GM19395 (cell line): ENCODE results near the gene RPL3.
A peak's percentile ranks its signal among the peaks of the same experiment; 100 is the strongest.

Source experiments
- ATAC-seq: cut with Tn5 transposase; IDR thresholded peaks from one replicate; pipeline ENCODE4 v1.9.1; 2021; ENCODE audit warnings: mild to moderate bottlenecking, moderate library complexity; ENCODE audit not compliant: unreplicated experiment

Gene RPL3

DNA sequence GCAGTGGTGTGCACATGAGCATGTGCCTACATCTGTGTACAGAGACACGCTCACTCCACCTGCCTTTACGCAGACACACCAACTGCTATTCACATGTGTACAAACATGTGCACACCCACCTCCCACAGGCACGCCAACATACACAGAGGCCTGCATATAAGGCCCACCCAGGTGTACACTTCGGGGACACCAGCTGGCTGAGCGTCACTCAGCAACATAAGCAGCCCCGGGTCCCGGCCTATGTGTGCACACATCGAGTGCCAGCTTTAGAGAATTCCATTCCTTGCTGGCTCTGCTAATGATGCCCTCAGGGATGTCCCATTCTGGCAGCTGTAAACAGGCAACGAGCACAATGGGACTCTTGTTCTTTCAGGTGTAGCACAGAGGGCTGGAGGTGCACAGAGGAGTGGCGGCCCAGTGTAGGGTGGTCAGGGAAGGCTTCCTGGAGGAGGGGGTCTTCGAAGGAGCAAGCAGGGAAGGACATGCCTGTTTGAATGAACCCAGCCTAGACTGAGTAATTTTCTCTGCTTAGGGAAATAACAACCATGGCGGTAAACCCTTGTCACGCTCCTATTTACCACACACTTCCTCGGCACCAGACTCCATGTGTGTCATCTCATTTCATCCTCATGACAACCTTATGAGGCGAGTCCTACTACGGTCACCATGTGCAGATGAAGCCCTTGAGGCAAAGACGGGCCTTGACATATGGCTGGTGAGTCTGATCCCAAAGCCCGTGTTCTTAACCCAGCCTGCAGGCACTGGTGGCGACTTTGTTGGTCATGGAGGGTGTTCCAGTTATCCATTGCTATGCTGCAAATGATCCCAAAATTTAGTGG, 35.1 kb downstream of the RPL3 start:
- ATAC-seq, result no peak

DNA sequence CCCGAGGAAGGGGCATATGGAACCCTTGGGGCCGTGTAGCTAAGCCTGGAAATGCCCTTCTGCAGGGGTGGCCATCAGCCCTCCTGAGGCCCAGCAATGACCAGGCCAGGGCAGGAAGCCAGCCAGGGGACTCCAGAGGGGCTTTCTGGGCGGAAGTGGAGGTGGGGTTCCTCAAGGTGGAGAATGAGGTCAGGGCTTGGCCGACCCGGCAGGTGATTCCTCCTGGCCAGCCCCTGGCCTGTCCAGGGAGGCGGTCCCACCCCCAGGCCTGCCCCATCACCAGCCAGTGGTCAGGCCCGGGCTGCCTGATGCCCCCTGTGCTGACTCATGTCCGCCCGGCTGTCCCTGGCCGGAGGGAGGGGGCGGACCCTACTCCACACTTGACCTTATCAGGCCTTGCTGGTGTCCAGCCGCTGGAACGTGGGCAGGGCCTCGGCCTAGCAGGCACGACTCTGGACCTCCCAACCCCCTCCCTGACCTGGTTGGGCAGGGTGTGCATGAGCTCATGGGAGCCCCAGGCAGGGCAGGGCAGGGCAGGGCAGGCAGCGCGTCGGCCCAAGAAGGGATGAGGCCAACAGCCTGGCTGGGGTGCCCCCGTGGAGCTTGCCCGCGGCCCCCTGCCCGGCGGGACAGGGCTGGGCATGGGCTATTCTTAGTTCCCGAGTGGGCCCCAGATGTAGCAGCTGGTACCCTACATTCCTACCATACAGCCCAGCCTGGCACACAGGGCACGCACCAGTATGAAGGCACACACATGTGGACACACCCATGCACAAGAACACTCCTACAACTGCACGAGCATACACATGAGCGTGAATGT, 35.9 kb downstream of the RPL3 start:
- ATAC-seq, result no peak

DNA sequence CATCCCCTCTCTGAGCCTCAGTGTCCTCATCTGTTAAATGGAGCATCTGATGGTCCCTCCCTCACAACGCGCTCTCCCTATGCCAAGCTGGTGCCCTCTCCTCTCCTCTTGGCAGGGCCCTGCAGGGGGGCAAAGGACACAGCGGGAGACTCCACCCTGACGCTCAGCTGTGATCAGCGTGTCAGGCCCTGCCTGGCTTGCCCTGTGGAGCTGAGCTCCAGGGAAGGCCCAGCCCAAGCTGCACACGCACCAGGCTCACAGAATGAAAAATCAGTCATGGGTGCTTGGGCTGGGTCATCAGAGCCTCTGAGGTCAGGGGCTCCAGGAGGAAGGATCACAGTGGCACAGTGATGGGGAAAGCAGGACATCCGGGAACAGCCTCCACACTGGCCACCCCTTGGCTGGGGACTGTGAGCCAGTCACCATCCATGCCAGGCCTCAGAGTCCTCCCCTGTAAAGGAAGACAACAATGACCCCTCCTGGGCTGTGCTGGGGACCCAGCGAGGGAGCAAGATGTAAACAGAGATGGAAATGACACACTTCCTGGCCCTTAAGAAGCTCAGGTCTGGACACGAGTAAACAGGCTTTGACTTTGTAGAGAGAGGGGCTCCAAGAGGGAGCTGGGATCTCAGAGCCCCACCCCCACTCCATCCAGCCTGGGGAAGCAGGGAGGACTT, 36.6 kb downstream of the RPL3 start:
- no peak for ATAC-seq

DNA sequence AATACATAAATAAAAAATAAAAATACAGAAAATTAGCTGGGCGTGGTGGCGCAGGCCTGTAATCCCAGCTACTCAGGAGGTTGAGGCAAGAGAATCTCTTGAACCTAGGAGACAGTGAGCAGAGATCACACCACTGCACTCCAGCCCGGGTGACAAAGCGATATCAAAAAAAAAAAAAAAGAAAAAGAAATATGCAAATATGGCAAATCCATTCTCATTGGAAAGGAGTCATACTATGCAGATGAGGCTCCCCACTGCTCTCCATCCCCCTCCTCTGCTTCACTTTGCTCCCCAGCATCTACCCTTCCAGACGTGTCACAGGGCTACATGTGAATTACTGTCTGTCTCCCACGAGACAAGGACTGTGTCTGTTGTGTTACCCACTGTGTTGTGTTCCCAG, 38.3 kb downstream of the RPL3 start:
- no peak for ATAC-seq

DNA sequence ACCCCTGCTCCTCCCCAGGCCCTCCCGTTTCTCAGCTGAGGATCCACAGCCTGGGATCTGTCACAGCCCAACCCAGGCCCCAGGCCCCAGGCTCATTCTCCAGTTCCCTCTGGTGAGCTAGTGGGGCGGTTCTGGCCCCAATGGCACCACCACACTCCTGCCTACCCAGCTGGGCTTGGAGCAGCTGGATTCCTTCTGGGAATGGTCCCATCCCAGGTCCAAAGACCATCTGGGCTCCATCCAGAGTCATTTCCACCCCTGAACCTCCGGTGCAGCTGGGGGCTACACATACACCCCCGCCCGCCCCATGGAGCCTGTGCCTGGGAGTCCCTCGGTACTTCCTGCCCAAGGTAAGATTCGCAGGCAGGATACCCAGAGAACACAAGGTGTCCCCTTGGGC, 39.2 kb downstream of the RPL3 start:
- ATAC-seq, result no peak

DNA sequence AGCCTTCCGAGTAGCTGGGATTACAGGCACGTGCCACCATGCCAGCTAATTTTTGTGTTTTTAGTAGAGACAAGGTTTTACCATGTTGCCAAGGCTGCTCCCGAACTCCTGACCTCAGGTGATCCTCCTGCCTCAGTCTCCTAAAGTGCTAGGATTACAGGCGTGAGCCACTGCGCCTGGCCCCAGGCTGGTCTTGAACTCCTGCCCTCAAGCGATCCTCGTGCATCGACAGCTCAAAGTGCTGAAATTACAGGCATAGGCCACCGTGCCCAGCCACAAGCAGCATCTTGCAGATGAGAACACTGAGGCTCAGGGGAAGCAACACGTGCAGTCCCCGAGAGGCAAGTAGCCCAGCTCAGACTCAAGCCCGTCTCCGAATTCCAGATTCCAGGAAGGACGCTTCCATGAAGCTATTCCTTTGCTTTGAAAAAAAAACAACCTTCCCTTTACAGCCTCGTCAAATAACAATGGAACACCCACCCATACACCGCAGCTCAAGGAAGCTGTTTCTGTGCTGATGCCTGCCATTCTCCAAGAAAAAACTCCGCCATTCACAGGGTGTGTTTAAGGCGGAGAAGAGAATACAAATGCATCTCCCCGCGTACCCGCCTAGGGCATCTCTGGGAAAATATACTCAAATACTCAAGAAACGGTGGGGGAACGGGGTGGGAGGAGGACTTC, 40.1 kb downstream of the RPL3 start:
- ATAC-seq, result no peak

DNA sequence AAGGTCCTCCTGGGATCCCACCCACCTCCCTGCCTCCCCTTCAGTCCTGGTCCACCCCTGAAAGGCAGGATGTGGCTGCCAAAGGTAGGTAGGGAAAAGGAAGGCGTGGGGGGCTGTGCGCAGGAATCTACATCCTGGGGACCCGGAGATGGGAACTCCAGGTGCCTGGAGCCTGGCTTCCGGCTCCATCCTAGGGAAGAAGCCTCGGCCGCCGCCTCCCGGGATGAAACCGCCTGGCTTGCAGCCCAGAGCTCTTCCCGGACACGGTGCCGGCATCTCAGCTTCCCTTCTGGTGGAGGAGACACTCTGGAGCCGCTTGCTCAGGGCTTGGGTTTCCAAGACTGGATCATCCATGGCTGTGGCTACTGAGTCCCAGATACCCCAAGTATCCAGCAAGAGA, 41.4 kb downstream of the RPL3 start:
- no peak for ATAC-seq

DNA sequence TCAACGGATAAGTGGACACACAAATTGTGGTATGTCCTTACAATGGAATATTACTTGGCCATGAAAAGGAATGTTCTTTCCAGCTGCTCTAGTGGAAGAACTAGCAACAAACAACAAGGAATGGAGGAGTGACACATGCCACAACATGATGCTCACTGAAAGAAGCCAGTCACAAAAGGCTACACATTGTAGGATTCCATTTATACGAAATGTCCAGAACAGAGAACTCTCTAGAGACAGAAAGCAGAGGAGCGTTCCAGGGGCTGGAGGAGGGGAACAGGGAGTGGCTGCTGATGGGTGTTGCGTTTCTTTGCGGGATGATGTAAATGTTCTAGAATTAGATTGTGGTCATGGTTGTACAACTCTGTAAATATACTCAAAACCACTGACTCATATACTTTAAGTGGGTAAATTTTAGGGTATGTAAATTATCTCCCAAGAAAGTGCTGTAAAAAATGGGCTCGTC, 42.2 kb downstream of the RPL3 start:
- no peak for ATAC-seq

DNA sequence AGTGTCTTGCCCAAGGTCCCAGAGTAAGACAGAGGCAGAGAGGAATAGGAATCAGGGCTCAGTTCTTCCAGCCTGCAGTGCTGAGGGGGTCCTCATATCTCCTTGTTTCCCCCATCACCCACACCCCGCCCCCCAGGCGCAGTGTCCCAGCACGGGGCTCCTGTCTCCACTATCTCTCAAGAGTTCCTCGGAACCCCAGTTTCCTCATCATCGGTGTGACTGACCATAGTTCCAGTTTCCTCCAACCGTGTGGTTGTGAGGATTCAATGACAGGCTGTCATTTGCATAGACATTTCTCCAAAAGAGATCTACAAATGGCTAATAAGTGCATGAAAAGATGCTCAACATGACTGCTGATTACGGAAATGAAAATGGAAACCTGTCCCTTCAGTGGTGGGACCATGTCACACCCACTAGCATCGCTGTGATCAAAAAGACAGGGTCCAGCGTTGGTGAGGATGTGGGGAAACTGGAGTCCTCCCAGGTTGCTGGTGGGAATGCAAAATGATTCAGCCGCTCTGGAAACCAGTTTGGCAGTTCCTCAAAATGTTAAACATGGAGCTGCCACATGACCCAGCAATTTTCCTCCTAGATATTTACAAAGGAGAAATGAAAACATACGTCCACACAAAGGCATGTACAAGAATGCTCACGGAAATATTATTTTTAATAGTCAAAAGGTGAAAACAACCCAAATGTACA, 42.8 kb downstream of the RPL3 start:
- ATAC-seq, result no peak

- ATAC-seq, result no peak
These were observed 43.5 kb downstream of the RPL3 start for GRCh38 chr22:39275814-39276439.

DNA sequence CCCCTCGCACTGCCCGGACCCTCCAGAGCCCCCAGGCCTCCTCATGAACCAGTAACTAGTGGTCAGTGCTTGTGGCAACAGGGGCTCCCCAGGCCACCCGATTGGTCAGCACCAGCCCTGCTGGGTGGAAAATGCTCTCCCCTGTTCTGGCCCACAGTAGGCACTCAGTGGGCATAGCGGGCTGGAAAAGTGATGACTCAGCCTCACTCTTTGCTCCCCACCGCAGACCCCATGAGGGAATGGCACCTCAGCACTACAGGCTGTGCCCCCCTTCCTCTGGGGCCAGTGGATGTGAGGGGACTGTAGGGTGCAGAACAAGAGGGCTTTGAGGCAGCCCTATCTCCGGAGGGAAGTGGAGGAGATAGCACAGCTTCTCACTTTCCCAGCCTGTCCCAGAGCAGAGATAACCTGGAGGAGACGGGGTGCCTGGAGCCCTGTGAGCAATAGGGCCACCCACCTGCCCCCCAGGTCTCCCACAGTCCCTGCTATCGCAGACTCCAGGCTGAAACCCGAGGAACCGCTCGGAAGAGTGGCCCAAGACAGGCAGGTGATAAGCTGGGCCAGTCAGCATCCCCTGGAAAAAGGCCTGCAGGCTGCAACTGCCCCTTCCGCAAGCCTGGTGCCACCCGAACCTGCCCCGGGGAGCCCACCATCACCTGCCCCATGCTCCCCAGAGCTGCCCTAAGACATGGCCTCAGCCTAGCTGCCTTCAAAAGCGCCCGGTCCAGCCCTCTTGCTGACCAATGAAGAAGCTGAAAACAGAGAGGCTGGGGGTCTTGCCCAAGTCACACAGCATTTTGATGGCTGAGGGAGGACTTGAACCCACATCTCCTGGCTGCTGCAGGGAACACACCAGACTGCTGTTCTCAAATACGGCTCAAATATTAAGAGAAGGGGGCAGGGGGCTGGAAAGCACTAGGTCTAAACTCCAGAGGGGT, 45.2 kb downstream of the RPL3 start:
- no peak for ATAC-seq

DNA sequence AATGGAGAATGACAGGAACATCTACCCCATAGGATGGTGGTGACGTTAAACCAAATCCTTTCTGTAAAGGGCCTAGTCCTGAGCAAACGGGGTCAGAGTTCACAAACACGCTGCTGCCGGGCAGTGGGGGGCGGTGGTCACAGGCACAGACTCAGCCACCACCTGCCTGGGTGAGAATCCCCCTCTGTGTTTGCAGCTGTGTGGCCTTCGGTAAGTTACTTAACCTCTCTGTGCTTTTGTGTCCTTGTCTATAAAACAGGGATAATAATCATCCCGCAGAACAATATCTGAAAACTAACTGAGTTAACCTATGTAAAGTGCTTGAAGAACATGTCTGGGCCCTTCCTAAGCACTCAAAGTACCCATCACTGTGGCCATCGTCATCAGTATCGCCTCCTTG, 48.6 kb downstream of the RPL3 start:
- ATAC-seq, result no peak

- no peak for ATAC-seq
These were observed 49.1 kb downstream of the RPL3 start for GRCh38 chr22:39270280-39270679.

GRCh38 chr22:39269095-39269790, 50.2 kb downstream of the RPL3 start:
- no peak for ATAC-seq

DNA sequence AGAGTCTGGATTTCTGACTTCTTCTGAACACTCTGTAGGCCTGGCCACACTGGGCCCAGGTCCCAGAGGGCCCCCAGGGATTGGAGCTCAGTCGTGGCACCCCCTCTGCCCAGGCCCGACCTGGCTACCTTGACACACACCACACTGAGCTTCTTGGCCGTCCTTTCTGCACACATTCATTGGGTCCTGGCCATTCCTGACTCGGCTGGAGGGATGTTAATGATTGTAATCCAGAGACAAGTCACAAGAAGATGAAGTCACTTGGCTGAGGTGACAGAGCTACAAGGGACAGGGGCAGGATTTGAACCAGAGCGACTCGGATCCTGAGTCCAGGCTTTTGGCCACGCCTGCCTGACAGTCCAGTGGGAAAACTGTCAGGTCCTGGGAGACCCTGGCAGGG, 50.8 kb downstream of the RPL3 start:
- ATAC-seq, result no peak

DNA sequence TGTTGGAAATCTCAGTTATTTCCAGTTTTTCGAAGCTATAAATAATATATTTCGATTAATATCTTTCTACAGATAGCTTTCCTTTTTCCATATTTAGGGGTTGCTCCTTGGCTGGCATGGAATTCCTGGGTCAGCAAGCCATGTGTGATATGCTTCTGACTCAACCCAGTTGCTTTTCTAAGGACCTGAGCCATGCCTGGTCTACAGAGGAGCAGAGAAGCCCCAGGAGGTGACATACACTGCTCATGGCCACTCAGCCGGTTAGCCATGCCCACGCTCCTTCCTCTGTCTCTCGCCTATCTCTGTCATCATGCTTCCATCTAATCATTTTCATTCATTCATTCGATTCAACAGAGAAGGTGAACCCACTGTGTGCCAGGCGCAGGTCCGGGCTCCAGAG, 51.4 kb downstream of the RPL3 start:
- ATAC-seq, result no peak

DNA sequence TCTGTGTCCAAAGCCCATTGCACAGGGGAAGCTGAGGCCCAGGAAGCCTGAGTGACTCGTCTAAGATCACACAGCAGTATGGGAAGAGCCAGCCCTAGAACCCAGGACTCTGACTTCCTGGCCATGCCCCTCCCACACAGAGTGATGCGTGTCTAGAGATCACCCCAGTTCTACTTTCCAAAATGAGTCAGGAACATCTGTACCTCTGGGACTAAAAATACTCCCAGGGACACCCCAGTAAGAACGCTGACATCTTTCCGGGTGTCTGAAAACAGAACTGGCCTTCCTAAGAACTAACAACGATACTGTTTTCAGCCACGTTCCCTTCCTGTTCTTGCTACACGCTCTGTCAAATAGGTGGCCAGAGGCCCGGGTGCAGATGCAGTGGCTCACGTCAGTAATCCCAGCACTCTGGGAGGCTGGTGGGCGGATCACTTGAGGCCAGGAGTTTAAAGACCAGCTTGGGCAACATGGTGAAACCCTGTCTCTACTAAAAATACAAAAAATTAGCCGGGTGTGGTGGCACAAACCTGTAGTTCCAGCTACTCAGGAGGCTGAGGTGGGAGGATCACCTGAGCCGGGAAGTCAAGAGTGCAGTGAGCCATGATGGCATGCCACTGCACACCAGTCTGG, 52.9 kb downstream of the RPL3 start:
- peak; percentile 76 for ATAC-seq
